Subcutaneous preadipocyte (primary cell): ENCODE results near the gene KRTAP13-2. TPM values are rescaled to one million over a fixed set of nuclear protein-coding genes. Genes with fewer than 3 reads are reported as not detected.

ENCODE experiments used
- small RNA-seq: library from RNA; depleted of rRNA; stranded (forward); fragments of <200 nt; gene quantifications from one replicate; pipeline ENCODE3, GENCODE V24; 2012
- total RNA-seq: library from RNA; depleted of rRNA; stranded (reverse); fragments of >200 nt; gene quantifications from 2 replicates; pipeline ENCODE4 v1.2.3, GENCODE V29; 2012

KRTAP13-2 gene
- not detected in 2 replicates for total RNA-seq

DNA sequence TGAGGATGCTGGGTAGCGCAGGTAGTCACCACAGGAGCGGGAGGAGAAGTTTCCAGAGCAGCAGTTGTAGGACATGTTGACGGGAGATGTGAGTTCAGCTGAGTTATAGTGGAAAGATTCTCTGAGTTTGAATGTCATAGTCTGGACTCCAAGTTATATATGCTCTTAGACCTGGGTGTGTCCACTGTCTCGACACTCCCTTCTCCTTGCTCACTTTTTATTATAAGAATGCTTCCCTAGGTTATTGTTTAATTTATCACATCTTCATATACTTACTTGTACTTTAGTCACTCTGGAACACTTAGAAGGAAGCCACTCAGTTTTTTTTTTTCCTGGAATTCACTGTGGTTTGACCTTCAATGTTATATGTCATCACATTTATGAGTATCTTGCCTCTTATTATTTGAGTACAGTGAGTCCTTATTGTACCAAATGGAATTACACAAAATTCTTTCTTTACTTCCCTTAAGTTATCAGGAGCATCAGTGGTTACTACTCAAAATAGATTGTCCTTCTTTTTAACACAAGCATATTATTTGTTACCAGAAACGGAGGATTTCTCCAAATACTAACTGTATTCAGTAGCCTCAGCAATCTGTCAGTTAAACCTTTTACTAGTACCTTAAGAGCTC is at the start of gene KRTAP13-2:
KRTAP13-2 (minus strand) TSS at position 133 of the 632 bp plus-strand sequence; CDS start at position 75, 58 bp downstream.

DNA sequence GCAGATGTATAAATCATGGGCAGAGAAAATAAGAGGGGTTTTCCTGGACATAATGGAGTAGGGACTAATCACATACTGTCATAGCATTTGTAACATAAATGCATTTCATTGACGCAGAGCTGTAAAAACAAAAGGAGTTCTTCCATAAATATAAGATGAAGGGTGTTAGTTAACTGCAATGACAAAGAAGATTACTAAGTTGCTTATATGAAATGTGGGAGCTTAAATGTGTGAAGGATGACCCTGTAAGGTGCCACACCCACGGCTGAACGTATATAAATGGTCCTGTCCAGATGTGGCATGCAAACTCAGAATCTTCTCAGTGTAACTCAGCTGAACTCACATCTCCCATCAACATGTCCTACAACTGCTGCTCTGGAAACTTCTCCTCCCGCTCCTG is 23.7 kb upstream of the KRTAP13-2 start, which contains the start of gene KRTAP13-1:
KRTAP13-1 (plus strand) TSS at position 301 of the 400 bp plus-strand sequence; CDS start at position 357, 56 bp downstream.

DNA sequence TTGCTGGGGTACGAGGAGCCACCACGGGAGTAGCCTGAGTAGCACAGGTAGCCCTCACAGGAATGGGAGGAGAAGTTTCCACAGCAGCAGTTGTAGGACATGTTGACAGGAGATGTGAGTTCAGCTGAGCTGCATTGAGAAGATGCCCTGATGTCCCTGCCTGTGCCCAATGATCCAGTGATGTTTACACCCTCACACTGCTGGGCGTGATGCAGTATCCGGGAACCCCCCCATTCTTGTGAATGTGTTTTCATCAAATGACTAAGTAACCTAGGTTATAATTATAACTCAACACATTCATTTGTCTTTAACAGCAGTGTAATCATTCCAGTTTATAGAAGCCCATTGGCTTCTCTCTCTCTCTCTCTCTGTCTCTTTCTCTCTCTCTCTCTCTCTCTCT is 23.6 kb downstream of the KRTAP13-2 start, which contains the start of gene KRTAP23-1:
KRTAP23-1 (minus strand) TSS at position 101 of the 400 bp plus-strand sequence; CDS start at position 101, 0 bp downstream.

GRCh38 chr21:30337276-30337744 is 34.8 kb downstream of the KRTAP13-2 start, which contains the start of gene KRTAP27-1:
KRTAP27-1 (minus strand) TSS chr21:30337694; CDS start chr21:30337668, 26 bp downstream.

Small RNAs within 50 kb of the gene (small RNA-seq; reads per million reads assigned to genes)
- gene KRTAP23-1 = not detected
- not detected for gene MIR4327

Other genes starting within 250 kb of the KRTAP13-2 start
- not detected in 2 replicates for gene CLDN17, start 205.5 kb downstream of the KRTAP13-2 start, total RNA-seq
- not detected in 2 replicates for gene CLDN8, start 156.2 kb downstream of the KRTAP13-2 start, total RNA-seq
- gene KRTAP24-1, start 89.3 kb downstream of the KRTAP13-2 start, total RNA-seq = not detected in 2 replicates
- gene KRTAP25-1, start 82.8 kb downstream of the KRTAP13-2 start, total RNA-seq = not detected in 2 replicates
- gene KRTAP26-1, start 52.0 kb downstream of the KRTAP13-2 start, total RNA-seq = not detected in 2 replicates
- gene KRTAP27-1, start 34.6 kb downstream of the KRTAP13-2 start, total RNA-seq = not detected in 2 replicates
- gene KRTAP23-1, start 23.7 kb downstream of the KRTAP13-2 start, total RNA-seq = not detected in 2 replicates
- not detected in 2 replicates for gene KRTAP13-1, start 23.8 kb upstream of the KRTAP13-2 start, total RNA-seq
- gene KRTAP13-3, start 53.7 kb upstream of the KRTAP13-2 start, total RNA-seq = not detected in 2 replicates
- gene KRTAP13-4, start 57.9 kb upstream of the KRTAP13-2 start, total RNA-seq = not detected in 2 replicates
- not detected in 2 replicates for gene KRTAP15-1, start 68.0 kb upstream of the KRTAP13-2 start, total RNA-seq
- gene KRTAP19-1, start 108.1 kb upstream of the KRTAP13-2 start, total RNA-seq = not detected in 2 replicates
- not detected in 2 replicates for gene KRTAP19-2, start 115.2 kb upstream of the KRTAP13-2 start, total RNA-seq
- gene KRTAP19-3, start 119.7 kb upstream of the KRTAP13-2 start, total RNA-seq = not detected in 2 replicates
- gene KRTAP19-4, start 124.9 kb upstream of the KRTAP13-2 start, total RNA-seq = not detected in 2 replicates
- gene KRTAP19-5, start 129.9 kb upstream of the KRTAP13-2 start, total RNA-seq = not detected in 2 replicates
- gene KRTAP19-6, start 169.6 kb upstream of the KRTAP13-2 start, total RNA-seq = not detected in 2 replicates
- not detected in 2 replicates for gene KRTAP19-7, start 189.0 kb upstream of the KRTAP13-2 start, total RNA-seq
- gene KRTAP22-2, start 218.1 kb upstream of the KRTAP13-2 start, total RNA-seq = not detected in 2 replicates
- gene KRTAP6-3, start 220.2 kb upstream of the KRTAP13-2 start, total RNA-seq = not detected in 2 replicates
- not detected in 2 replicates for gene KRTAP6-2, start 226.6 kb upstream of the KRTAP13-2 start, total RNA-seq
- not detected in 2 replicates for gene KRTAP22-1, start 228.8 kb upstream of the KRTAP13-2 start, total RNA-seq
- not detected in 2 replicates for gene KRTAP6-1, start 241.7 kb upstream of the KRTAP13-2 start, total RNA-seq
- gene KRTAP20-1, start 244.2 kb upstream of the KRTAP13-2 start, total RNA-seq = not detected in 2 replicates
- not detected in 2 replicates for gene KRTAP20-4, start 248.4 kb upstream of the KRTAP13-2 start, total RNA-seq